ENCODE measurements around the gene ZSCAN18. TPM values are rescaled to one million over a fixed set of nuclear protein-coding genes. Genes with fewer than 3 reads are reported as not detected.

Gene ZSCAN18
- total RNA-seq, 2 donors from 2014 or later = 17.1 to 22.9 TPM

DNA sequence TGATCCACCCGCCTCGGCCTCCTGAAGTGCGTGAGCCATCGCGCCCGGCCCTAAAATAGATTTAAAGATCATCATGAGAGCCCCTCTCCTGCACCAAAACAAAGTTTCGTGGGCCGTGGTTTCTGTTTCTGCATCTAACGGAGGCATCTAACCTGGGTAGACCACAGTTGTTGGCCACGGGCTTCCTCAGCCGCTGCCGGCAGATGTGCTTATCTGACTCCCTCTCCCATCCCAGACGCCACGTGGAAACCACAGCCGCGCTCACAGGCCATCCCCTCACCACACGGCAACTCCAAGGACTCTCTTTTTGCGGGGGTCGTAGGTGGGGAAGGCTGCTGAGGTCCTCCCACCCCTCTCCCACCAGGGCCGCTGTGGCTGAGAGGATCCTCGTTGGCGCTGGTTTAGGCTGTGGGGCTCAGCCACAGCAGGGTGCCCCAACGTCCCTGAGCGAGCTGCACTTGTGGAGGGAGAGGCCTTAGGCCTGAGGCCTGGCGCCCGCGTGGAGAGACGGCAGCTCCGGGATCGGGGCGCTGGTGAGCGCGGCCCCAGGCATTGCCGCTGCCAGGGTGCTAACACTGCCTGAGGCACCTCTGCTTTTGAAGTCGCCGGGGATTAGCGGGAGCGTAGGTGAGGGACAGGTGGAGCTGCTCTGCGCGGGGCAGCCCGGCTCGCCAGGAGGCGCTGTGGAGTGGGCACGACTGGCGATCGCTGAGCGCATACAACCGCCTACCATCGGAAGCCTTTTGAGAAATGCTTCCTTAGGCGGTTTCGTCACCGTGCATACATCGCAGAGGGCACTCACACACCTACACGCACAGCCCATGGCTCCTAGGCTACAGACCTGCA, 55.3 kb downstream of the ZSCAN18 start:
- H3K36me3 ChIP-seq = no peaks in the 10 kb centered on the region
- H3K4me3 ChIP-seq = no peak overlapping the region
- no peak overlapping the region for H3K9ac ChIP-seq (ENCODE audit: low read depth in 2 of 2, low read length in 2 of 2)
- DNase-seq = no peak
- TF ChIP-seq, protein P1, sequence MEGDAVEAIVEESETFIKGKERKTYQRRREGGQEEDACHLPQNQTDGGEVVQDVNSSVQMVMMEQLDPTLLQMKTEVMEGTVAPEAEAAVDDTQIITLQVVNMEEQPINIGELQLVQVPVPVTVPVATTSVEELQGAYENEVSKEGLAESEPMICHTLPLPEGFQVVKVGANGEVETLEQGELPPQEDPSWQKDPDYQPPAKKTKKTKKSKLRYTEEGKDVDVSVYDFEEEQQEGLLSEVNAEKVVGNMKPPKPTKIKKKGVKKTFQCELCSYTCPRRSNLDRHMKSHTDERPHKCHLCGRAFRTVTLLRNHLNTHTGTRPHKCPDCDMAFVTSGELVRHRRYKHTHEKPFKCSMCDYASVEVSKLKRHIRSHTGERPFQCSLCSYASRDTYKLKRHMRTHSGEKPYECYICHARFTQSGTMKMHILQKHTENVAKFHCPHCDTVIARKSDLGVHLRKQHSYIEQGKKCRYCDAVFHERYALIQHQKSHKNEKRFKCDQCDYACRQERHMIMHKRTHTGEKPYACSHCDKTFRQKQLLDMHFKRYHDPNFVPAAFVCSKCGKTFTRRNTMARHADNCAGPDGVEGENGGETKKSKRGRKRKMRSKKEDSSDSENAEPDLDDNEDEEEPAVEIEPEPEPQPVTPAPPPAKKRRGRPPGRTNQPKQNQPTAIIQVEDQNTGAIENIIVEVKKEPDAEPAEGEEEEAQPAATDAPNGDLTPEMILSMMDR (IDR thresholded peaks at IDR 0.05) = no peak
- H3K27me3 ChIP-seq = no peaks in the 10 kb centered on the region
- no peak overlapping the region for H3K27ac ChIP-seq
- no peaks in the 10 kb centered on the region for H3K9me3 ChIP-seq
- H3K4me1 ChIP-seq = no peaks in the 10 kb centered on the region
- intact Hi-C loops (cut with DNase I) = no loop called here

DNA sequence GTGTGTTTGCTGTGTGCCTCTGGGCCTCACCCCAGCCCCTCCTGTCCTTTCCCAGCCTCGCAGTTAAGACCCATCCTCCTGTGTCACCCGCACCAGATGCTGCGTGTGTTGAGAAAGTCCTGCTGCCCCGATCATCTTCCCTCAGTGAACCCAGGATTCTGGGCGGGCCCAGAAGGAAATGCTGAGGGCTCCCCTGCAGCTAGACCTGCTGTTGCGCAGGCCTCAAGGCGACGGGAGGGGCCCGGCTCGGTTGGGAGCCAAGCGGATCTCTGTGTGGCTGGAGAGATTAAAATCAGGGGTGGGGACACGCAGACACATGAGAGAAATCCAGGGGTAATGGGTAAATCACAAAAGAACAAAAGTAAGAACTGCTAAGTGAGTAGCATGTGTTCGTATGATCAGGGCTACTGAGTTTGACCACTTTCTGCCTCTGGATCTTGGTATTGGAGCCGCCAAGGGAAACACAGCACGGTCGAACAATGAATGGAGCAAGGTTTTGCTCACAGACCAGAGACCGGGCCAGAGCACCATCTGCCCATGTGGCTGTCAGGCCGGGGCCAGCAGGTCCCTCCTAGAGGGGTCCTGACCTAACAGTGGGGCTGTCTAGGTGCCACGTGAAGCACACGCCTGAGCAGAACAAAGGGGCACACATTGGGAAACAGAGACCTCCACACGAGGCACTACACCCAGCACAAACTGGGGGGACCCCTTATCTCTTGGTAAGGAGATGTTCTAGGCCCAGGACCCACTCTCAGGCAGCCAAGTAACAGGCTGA, 57.1 kb downstream of the ZSCAN18 start:
- Histone ChIP-seq H3K9me3 (no peaks in the 10 kb centered on the region), H3K36me3 (no peaks in the 10 kb centered on the region), H3K27me3 (no peaks in the 10 kb centered on the region), H3K27ac (no peak overlapping the region), H3K4me3 (no peak overlapping the region), H3K9ac (ENCODE audit: low read depth in 2 of 2, low read length in 2 of 2) (no peak overlapping the region), H3K4me1 (no peaks in the 10 kb centered on the region)
- TF ChIP-seq, protein P1 (IDR thresholded peaks at IDR 0.05) = no peak
- intact Hi-C loops (cut with DNase I) = no loop called here
- DNase-seq = no peak

DNA sequence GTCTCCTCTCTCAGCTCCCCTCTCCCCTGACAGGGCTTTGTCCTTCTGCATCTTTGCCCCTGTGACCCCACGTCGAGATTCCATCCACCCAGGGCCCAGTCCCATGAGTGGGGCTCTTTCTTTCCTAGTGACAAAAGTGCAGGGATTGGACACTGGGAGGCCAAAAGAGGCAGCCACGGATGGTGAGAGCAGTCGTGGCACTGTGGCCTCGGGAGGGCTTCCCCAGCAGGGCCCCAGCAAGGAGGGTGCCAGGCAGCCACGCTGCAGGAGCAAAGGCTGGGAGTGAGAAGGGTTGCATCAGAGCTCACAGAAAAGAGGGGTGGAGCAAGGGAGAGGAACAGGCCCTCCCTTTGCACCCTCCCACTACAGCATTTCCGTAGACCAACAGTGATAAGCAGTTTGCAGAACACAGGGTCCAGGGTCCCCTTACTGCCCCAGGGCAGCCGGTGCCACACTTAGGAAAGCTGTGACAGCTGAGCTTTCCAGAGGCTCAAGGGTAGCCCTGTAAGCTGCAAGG, 59.3 kb downstream of the ZSCAN18 start:
- no peak overlapping the region for H3K4me3 ChIP-seq
- H3K27ac ChIP-seq = no peak overlapping the region
- TF ChIP-seq, protein P1 (IDR thresholded peaks at IDR 0.05) = no peak
- no peaks in the 10 kb centered on the region for H3K27me3 ChIP-seq
- no peaks in the 10 kb centered on the region for H3K36me3 ChIP-seq
- DNase-seq = no peak
- no peak overlapping the region for H3K9ac ChIP-seq (ENCODE audit: low read depth in 2 of 2, low read length in 2 of 2)
- no peaks in the 10 kb centered on the region for H3K4me1 ChIP-seq
- no peaks in the 10 kb centered on the region for H3K9me3 ChIP-seq
- intact Hi-C loops (cut with DNase I) = no loop called here

DNA sequence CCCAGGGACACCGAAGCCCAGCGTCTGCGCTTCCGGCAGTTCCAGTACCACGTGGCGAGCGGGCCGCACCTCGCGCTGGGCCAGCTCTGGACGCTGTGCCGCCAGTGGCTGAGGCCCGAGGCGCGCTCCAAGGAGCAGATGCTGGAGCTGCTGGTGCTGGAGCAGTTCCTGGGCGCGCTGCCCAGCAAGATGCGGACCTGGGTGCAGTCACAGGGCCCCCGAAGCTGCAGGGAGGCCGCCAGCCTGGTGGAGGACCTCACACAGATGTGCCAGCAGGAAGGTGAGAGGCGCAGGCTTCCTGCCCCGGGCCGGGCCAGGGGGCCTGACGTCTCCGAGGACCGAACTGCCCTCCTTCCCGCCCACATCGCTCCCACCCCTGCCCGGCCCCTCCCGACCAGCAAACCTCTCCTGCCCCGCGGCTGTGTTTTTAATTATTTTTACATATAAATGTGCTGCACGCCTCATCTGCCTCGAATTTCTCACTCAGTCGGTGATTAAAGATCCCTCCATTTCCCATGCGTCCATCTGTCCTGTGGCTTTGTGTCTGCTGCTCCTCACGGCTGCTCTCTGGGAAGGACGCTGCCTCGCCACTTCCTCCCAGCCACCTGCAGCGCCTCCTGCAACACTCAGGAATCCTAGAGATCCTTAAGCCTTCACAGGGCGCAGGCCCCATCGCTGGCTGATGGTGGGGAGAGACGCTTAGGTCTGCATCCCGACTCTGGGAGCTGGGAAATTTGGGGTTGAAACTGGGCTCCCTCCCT, 59.9 kb downstream of the ZSCAN18 start:
- H3K4me3 ChIP-seq = no peak overlapping the region
- no peaks in the 10 kb centered on the region for H3K4me1 ChIP-seq
- H3K27ac ChIP-seq = no peak overlapping the region
- no peaks in the 10 kb centered on the region for H3K36me3 ChIP-seq
- TF ChIP-seq, protein P1 (IDR thresholded peaks at IDR 0.05) = no peak
- no peak for DNase-seq
- H3K9ac ChIP-seq (ENCODE audit: low read depth in 2 of 2, low read length in 2 of 2) = no peak overlapping the region
- intact Hi-C loops (cut with DNase I) = no loop called here
- H3K27me3 ChIP-seq = no peaks in the 10 kb centered on the region
- no peaks in the 10 kb centered on the region for H3K9me3 ChIP-seq

DNA sequence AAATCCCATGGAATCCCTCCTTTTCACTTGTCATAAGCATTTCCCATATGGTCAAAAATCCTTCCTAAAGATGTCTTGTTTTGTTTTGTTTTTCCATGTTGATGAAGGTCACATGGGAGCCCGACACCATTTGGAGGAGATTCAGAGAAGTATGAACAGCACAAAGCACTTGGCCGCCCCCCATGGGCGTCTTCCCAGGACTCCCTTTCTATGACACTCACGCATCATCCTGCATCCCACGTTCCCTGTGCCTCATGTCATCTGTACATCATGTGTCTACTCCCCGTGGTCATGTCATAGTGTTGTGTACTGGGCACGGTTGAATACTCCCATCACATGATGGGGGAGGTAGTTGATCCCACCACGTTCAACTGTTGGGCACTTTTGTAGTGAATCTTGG, 62.2 kb downstream of the ZSCAN18 start:
- TF ChIP-seq, protein P1 (IDR thresholded peaks at IDR 0.05) = no peak
- no peaks in the 10 kb centered on the region for H3K9me3 ChIP-seq
- no peak overlapping the region for H3K27ac ChIP-seq
- intact Hi-C loops (cut with DNase I) = no loop called here
- no peak overlapping the region for H3K4me3 ChIP-seq
- no peaks in the 10 kb centered on the region for H3K4me1 ChIP-seq
- no peaks in the 10 kb centered on the region for H3K36me3 ChIP-seq
- no peaks in the 10 kb centered on the region for H3K27me3 ChIP-seq
- no peak for DNase-seq
- no peak overlapping the region for H3K9ac ChIP-seq (ENCODE audit: low read depth in 2 of 2, low read length in 2 of 2)
